ENCODE results near the gene USH1G. TPM values are rescaled to one million over a fixed set of nuclear protein-coding genes. Genes with fewer than 3 reads are reported as not detected.
A peak's percentile ranks its signal among the peaks of the same experiment; 100 is the strongest.

Gene USH1G
- total and polyA plus RNA-seq, 2 of the 13 experiments (the other 11 are each of a cell fraction or from before 2014, with no cell fraction given) = 0.04 TPM; not detected in 1

GRCh38 chr17:74963656-74964055 is 40.6 kb upstream of the USH1G start (continued):
- TF ChIP-seq ZNF687 (CRISPR knock-in tag; IDR thresholded peaks at IDR 0.05) = peak; percentile 43
- TF ChIP-seq ZNF264 (CRISPR knock-in tag; IDR thresholded peaks at IDR 0.05) = no peak
- peak; percentile 20; the same call in 1 of the 2 replicates for TF ChIP-seq RAD21 (CRISPR knock-in tag; IDR thresholded peaks at IDR 0.05)
- TF ChIP-seq ARNT2 (CRISPR knock-in tag; IDR thresholded peaks at IDR 0.05; ENCODE audit: low read depth) = no peak
- no peak for TF ChIP-seq ZEB1 (IDR thresholded peaks at IDR 0.05; ENCODE audit: insufficient replicate concordance, low read depth)
- no peak for TF ChIP-seq ETS1 (CRISPR knock-in tag; IDR thresholded peaks at IDR 0.05)

Measured in HepG2 (cell line).